HG03097 (cell line): ENCODE results near the gene ORAI2.
"Not testable (repeated sequence)": the region's sequence is repeated elsewhere in the genome, so short reads cannot be mapped to it uniquely, and the experiment has no call there.

Source experiments
- ATAC-seq: cut with Tn5 transposase; IDR thresholded peaks from one replicate; pipeline ENCODE4 v1.9.1; 2021; ENCODE audit not compliant: unreplicated experiment, low FRiP score

ORAI2 gene

DNA sequence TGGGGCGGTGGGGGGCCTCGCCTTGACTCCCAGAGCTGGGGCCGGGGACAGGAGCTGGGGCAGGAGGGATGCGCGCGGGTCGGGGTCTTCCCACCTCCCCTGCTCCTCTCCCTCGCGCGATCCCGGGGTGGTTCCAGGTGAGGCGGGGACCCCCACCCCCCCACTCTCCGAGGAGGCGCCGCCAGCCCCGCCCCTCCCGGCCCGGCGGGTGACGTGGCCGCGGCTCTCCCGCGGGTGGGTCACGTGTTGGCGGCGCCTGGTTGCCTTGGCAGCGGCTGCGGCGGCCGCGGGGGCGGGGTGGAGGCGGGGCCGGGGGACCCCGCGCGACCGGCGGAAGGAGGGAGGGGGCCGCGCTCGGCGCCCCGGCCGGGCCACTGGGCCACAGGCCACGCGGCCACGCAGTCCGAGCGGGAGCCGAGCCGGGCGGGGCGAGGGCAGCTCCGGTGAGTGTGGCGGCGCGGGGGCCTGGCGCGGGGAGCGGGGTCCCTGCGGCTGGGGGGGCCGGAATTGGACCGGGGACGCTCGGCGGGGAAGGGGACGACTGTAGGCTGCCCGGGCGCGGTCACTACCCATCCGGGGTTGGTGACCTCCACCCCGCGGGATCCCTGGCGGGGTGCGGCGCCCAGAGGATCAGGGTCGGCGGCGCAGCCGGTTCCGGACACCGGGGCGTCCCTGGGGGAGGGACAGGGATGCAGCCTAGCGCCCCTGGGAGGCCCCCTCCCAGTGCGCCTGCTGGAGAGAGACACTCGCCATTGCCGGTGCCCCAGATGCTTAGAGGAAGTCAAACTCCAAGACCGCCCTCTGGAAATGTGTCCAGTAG is at the start of gene ORAI2:
ORAI2 (plus strand) TSS at position 357 of the 820 bp plus-strand sequence. CDS start 5,382 bp downstream, outside the sequence.
- peak; percentile 51 for ATAC-seq

- no peak for ATAC-seq
Measured at GRCh38 chr7:102387064-102387463, 46.3 kb upstream of the ORAI2 start.

DNA sequence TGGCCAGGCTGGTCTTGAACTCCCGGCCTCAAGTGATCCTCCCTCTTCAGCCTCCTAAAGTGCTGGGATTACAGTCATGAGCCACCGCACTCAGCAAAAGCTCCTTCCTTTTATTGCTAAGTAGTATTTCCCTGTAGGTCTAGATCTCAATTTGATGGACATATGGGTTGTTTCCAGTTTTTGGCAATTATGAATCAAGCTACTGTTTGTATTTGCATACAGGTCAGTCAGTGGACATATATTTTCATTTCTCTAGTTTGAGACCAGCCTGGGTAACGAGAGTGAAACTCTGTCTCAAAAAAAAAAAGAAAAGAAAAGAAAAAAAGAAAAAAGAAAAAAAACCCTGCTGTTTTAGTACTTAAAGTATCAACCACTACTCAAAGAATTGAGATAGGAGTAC is 43.6 kb upstream of the ORAI2 start:
- no peak for ATAC-seq

DNA sequence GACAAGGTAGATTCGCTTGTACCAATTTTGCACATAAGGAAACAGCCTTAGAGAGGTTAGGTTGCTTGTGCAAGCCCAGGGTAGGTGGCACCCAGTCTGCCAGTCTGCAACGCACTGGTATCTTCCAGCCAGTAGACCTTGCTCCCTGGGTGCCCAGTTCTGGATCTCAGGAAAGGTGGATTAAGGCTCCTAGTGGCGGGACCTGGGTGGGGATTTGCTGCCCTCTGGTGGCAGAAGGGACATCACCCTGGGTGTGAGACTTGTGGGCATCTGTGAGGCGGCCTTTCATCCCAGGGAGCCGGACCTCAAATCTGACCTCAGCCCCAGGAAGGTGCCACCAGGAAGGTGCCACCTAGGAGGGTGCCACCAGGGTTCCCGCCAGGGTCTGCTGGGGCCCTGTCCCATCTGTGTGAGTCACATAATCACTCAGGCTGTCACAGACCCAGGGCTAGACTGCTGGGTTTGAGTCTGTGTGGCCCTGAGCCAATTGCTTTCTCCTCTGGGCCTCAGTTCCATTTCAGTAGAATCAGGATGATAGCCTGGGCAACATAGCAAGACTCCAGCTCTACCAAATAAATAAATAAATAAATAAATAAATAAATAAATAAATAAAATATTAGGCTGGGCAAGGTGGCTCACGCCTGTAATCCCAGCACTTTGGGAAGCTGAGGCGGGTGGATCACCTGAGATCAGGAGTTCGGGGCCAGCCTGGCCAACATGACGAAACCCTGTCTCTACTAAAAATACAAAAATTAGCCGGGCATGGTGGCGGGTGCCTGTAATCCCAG is 42.5 kb upstream of the ORAI2 start:
- no peak for ATAC-seq

DNA sequence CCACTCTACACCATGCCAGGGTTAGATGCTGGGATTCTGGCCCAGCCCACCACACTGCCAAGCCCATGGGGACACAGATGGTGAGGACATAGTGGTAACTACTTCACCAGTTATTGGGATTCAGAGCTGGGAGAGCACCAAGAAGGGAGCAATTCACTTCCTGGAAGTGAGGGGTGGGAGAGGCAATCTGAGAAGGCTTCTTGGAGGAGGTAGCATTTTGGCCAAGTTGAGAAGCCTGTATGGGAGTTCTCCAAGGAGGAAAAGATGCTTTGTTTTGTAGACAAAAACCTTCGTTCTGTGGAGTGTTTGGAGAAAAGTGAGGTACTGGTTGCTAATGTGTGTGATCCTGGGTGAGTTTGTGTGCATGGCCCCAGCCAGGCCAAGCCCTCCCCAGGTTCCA is 41.0 kb upstream of the ORAI2 start:
- ATAC-seq = no peak

GRCh38 chr7:102393467-102393866 is 39.9 kb upstream of the ORAI2 start:
- no peak for ATAC-seq

DNA sequence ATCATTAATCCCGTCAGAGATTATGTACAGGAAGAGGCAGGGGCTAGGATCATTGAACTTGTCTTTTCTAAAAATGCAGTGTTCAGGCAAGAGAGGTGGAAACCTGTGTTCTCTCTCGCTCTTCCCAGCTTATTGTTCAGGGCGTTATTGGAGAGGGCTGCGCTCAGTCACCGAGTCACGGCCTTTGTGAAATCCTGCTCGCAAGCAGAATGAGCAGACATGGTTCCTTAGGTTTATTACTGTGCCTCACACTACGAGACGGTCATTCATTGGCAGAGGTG is 37.8 kb upstream of the ORAI2 start:
- no peak for ATAC-seq

DNA sequence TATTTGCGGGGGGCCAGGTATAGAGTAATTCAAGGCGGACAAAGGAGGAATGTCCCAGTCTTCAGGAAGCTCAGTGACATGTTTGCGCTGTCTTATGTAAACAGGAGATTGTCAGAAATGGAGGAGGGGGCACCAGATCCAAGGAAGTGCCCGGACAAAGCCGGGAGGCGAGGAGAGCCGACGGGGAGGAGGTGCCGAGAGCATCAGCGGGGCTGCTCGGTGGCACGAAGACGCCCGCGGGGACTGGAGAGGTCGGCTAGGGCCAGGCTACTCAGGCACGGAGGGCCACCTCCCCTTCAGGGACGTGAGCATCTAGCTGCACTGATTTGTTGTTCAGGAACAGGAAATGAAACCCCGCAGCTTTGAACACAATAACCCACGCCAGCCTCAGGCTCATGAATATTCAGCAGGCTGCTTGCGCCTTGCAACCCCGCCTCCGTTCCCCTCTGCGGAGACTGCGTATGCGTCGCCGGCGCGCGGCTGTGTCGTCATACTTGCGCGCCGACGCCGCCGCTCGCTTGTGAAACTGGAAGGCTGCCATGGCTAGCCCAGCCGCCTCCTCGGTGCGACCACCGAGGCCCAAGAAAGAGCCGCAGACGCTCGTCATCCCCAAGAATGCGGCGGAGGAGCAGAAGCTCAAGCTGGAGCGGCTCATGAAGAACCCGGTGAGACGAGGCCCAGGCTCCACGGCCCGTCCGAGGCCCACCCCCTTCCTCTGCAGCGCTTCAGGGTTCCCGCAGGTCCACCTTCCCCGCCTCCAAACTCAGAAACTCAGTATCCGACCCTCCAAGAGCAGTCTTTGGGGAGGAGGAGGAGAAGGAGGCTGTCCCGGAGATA is 37.3 kb upstream of the ORAI2 start, which contains the start of gene PRKRIP1:
PRKRIP1 (plus strand) TSS at position 491 of the 837 bp plus-strand sequence; CDS start at position 540, 49 bp downstream.
- peak; percentile 96 for ATAC-seq

DNA sequence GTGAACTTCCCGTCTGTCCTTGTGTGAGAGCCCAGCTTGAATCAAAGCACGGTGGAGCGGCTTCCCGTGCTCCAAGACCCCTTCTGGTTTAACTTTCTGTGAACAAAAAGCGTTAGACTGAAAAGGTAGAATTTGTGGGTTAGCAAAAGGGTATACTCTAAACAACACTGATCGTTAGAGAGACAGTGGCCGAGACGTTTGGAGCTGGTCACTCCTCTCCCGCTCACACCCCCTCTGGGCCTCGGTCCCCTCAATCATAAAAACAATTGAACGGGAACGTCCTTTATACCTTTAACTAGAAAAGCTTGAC is 36.7 kb upstream of the ORAI2 start:
- no peak for ATAC-seq

GRCh38 chr7:102398543-102398942 is 34.8 kb upstream of the ORAI2 start:
- ATAC-seq = no peak

DNA sequence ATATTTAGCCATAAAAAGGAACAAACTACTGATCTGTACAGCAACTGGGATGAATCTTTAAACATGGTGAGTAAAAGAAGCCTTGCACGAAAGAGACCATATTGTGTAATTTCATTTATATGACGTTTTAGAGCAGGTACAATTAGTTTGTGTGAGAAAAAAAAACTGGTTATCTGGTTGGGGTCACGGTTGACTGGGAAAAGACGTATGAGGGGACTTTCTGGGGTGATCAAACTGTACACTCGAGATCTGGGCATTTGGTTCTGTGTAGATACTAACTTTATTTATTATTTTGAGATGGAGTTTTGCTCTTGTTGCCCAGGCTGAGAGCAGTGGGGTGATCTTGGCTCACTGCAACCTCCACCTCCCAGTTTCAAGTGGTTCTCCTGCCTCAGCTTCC is 33.0 kb upstream of the ORAI2 start:
- no peak for ATAC-seq

DNA sequence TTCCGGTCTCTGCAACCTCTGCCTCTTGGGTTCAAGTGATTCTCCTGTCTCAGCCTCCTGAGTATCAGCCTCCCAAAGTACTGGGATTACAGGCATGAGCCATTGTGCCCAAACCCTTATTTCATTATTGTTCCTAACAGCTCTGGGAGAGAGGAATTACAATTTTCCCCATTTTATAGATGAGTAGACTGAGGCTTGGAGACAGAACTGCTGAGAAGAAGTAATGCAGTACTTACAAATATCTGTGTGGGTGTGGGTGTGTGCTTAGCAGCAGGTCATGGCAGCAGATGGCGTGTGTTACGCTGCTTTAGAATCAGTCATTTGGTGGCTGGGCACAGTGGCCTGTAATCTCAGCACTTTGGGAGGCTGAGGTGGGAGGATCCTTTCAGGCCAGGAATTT is 29.8 kb upstream of the ORAI2 start:
- ATAC-seq = no peak

- peak; percentile 52 for ATAC-seq
Measured at GRCh38 chr7:102404005-102404861, 29.1 kb upstream of the ORAI2 start.

GRCh38 chr7:102404862-102405188 is 28.6 kb upstream of the ORAI2 start:
- not testable (repeated sequence) for ATAC-seq

GRCh38 chr7:102407910-102408309 is 25.5 kb upstream of the ORAI2 start:
- ATAC-seq = no peak

- ATAC-seq = peak; percentile 55
Measured at GRCh38 chr7:102408530-102408929, 24.8 kb upstream of the ORAI2 start.

GRCh38 chr7:102409340-102409739 is 24.0 kb upstream of the ORAI2 start:
- ATAC-seq = no peak

DNA sequence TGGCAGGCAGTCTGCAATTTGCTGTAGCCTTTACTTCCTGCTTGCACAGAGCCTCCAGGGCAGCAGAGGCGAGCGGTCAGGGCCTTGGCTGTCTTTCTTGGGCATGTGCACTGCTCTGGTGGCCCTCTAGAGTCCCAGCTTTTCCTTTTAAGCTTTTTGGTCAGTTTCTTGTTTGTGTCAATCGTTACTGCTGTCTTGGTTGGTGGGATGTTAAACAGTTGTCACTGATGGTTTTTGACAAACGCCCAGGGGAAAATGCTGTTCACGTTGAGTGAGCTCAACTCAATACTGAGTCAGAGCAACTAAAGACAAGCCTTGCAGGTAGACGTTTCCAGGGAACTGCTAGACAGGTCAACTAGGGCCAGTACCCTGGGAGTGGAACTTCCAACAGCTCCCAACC is 23.3 kb upstream of the ORAI2 start:
- ATAC-seq = no peak

GRCh38 chr7:102410918-102411317 is 22.5 kb upstream of the ORAI2 start:
- no peak for ATAC-seq

- no peak for ATAC-seq
Measured at GRCh38 chr7:102412548-102412947, 20.8 kb upstream of the ORAI2 start.
